HG02571 (cell line): ENCODE measurements around the gene UPK3BL1.

Experiments
- ATAC-seq: cut with Tn5 transposase; IDR thresholded peaks from one replicate; pipeline ENCODE4 v1.9.1; 2021; ENCODE audit warnings: mild to moderate bottlenecking, moderate library complexity; ENCODE audit not compliant: unreplicated experiment

UPK3BL1 gene

GRCh38 chr7:102589857-102590256, 52.7 kb downstream of the UPK3BL1 start:
- peak; percentile 27 for ATAC-seq
